HG03342 (cell line): Measurements from ENCODE around the gene TRIP12.
"Not testable (repeated sequence)": the region's sequence is repeated elsewhere in the genome, so short reads cannot be mapped to it uniquely, and the experiment has no call there.

Source experiments
- ATAC-seq: cut with Tn5 transposase; IDR thresholded peaks from one replicate; pipeline ENCODE4 v1.9.1; 2021; ENCODE audit warnings: mild to moderate bottlenecking, moderate library complexity; ENCODE audit not compliant: unreplicated experiment

Gene TRIP12

DNA sequence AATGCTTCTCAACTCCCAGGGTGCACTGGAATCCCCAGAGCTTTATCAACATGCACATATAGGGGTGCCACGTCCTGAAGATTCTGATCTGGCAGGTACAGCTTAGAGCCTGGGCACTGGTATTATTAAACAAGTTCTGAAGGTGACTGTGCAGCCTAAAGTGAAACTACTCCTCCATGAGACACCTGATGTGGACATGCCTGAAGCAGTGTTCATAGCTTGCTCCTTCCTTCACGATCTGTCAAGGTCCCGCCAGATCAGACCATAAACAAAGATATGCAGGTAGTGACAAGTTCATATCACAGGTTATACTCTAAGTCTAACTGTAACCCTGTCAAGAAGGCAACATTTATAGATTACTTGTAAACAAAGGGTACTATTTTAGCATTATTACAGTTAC, 142.2 kb downstream of the TRIP12 start:
- no peak for ATAC-seq

DNA sequence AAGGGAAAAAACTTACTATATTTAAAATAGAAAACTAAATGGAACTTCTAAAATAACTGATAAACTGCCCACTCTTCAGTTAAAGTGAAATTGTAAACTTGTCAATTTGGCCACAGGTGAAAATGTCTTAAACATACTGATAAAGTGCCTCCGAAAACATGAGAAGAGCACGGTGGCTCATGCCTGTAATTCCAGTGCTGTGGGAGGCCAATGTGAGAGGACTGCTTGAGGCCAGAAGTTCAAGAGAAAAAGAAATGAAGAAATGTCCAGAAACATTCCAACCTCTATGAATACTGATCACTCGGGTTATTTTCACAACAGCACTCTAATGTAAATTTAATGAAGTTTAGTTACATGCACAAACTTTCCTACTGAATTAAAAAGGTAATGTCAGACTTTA, 144.1 kb downstream of the TRIP12 start:
- ATAC-seq = no peak

DNA sequence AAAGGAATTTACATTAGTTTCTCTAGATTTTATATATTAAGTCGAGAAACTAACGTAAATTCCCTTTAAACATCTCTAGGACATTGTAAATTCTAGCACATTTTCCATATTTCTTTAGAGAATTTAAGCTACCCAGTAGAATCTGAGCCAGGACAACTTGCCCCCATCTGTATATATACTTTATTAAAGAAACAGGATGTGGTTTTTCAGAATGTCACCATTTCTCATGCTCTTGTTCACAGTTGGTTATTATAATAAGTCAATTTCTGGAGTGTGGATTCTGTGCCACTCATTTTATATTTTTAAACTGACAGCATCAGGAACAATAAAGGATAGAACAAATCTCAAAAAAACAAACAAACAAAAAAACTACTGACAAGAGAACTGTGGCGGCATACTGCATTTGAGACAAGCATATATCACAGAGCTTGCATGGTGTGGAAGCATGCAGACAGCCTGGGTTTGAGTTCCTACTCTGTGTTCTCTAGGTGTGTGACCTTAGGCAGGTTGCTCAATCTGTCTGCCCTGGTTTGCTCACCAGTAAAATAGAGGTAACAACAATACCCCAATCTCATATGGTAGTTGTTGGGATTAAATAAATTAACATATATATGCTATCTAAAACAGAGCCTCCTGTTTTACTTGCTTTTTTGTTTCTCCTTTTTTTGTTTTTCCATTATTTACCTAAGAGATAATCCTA, 146.0 kb downstream of the TRIP12 start:
- no peak for ATAC-seq

DNA sequence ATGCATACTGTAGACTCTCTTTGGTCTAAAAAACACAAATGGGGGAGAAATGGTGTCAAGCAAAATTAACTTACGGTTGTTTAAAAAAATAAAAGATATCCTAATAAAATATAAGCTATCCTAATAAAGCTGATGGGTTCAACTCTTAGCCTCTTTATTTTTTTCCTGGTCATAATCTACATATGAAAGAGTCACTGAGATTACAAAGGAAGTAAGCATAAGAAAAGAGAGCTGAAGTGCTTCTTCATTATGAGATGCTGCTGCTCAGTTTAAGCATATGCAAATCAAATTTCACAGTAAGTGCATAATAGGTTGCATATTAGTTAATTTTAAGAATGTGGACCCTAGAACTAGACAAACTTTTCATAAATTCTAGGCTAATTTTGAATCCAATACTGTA, 147.6 kb downstream of the TRIP12 start:
- ATAC-seq = no peak

- no peak for ATAC-seq
Measured at GRCh38 chr2:229768235-229768634, 153.6 kb downstream of the TRIP12 start.

GRCh38 chr2:229765721-229766120, 156.1 kb downstream of the TRIP12 start:
- no peak for ATAC-seq

- ATAC-seq = no peak
Measured at GRCh38 chr2:229761663-229762062, 160.1 kb downstream of the TRIP12 start.

GRCh38 chr2:229757462-229757861, 164.3 kb downstream of the TRIP12 start:
- not testable (repeated sequence) for ATAC-seq

- ATAC-seq = no peak
Measured at GRCh38 chr2:229752970-229753729, 168.7 kb downstream of the TRIP12 start.

DNA sequence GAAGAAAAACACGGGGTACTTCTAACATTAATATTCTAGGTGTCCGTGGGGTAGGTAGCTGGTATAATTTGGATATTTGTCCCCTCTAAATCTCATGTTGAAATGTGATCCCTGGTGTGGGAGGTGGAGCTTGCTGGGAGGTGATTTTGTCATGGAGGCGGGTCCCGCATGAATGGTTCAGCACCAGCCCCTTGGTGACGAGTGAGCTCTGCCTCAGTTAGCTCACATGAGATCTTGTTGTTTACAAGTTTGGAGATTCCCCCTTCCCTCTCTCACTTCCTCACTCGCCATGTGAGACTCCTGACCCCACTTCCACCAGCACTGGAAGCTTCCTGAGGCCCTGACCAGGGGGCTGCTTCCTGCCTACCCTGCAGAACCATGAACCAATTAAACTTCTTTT, 172.0 kb downstream of the TRIP12 start:
- ATAC-seq = no peak

- no peak for ATAC-seq
Measured at GRCh38 chr2:229748950-229749349, 172.9 kb downstream of the TRIP12 start.

GRCh38 chr2:229742691-229743090, 179.1 kb downstream of the TRIP12 start:
- ATAC-seq = not testable (repeated sequence)

DNA sequence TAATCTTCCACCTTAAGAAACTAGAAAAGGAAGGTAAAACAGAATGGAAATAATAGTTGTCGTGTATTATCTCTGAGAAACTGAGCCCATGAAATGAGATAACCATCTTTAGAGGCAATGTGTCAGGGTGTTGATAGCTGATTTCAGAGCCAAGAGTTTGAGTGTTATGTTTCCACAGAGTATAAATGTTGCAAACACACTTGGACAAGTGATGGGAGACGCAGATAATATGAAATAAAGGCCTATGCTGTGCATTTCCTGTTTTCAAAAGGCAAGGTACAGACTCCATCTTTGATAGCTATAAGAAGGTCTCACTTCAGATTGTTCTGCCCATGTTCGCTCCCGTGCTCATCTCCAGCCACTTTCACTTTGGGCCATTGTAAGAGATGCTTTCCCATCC, 181.5 kb downstream of the TRIP12 start:
- no peak for ATAC-seq

GRCh38 chr2:229738024-229738625, 183.7 kb downstream of the TRIP12 start:
- ATAC-seq = no peak

- ATAC-seq = no peak
Measured at GRCh38 chr2:229734410-229734809, 187.4 kb downstream of the TRIP12 start.

DNA sequence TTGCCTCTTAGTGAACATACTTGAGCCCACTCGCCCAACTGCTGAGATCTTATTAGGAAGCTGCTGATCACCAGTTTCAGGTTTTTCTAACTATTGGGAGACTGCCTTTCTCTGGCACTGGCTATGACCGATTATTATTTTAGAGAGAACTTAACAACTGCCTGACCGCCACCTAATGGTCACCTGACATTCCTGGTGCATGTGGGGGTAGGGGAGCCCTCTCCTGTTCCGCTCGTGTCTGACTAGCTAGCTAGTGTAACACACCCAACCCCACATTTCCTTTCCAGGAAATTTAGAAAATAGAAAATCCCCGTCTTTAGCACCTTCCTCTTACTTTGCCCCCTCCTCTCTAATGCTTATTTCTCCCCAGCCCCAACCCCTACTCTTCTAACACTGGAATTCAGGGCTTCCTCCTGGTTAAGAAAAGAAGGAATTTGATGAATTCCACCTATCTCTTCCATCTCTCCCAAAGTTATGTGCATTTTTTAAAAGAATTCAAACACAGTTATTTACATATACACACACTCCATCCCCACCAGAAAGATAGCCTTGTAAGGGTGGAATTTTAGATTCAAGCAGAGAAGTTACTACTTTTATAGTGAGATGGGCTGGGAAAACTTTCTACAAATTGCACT, 188.1 kb downstream of the TRIP12 start:
- no peak for ATAC-seq

- no peak for ATAC-seq
Measured at GRCh38 chr2:229732897-229733296, 188.9 kb downstream of the TRIP12 start.

- no peak for ATAC-seq
Measured at GRCh38 chr2:229731916-229732315, 189.9 kb downstream of the TRIP12 start.

- ATAC-seq = no peak
Measured at GRCh38 chr2:229731363-229731762, 190.4 kb downstream of the TRIP12 start.

DNA sequence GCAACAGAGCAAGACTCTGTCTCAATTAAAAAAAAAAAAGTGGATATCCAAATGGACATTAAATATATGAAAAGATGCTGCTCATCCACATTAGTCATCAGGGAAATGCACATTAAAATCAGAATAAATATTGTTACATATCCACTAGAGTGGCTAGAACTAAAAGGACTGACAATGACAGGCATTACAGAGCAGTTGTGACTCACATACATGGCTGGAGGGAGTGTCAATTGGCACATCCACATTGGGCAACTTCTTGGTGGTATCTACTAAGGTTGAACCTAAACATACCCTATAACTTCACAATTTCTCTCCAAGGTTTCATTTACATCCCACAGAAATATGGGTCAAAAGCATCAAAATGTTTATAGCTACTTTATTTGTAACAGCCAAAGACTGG, 193.4 kb downstream of the TRIP12 start:
- no peak for ATAC-seq

DNA sequence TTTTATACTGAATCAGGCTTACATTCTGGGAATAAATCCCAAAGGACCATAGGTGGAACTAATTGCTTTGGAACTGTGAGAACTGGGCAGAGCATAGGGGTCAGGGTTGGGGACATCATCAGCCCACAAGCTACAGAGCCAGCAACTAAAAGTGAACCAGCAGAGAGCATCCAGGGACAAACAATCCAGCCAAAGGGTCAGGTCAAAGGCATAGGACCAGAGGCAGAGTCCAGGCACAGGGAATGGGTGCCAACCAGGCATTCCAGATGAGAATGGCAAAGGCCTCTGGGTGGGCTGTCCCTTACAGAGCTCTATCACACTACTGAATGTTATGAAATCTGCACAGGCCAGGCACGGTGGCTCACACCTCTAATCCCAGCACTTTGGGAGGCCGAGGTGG, 195.2 kb downstream of the TRIP12 start:
- no peak for ATAC-seq
